GOT3 (cell line): ENCODE measurements around the gene NDEL1.
"Not testable (repeated sequence)": the region's sequence is repeated elsewhere in the genome, so short reads cannot be mapped to it uniquely, and the experiment has no call there.

Experiments
- DNase-seq: peaks from one replicate; lab custom pipeline; 2025; ENCODE audit warnings: mixed read lengths; lab: John Stamatoyannopoulos, UW

NDEL1 gene

GRCh38 chr17:8435245-8436168, at the start of gene NDEL1:
NDEL1 (plus strand) TSS chr17:8435884; CDS start chr17:8444272, 8,388 bp downstream.
- DNase-seq = peak; percentile 95

DNA sequence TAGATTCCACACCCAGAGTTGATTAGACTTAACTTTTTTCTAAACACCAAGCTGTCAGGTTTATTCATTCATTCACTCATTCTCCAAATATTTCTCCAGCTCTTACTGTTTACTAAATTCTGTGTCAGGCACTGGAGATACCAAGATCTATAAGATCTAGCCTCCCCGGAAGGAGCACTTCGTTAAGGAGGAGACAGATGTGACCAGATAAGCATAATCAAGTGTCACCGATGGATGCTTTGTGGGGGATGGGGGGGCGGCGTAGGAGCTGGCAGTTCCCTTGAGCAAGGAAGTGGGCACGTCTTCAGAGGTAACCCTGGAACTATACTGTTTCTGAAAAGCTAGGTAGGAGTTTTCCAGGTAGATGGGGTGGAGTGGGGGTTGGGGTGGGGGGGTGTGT, 48.8 kb upstream of the NDEL1 start:
- no peak for DNase-seq

- no peak for DNase-seq
These were observed 47.6 kb upstream of the NDEL1 start for GRCh38 chr17:8387914-8388651.

DNA sequence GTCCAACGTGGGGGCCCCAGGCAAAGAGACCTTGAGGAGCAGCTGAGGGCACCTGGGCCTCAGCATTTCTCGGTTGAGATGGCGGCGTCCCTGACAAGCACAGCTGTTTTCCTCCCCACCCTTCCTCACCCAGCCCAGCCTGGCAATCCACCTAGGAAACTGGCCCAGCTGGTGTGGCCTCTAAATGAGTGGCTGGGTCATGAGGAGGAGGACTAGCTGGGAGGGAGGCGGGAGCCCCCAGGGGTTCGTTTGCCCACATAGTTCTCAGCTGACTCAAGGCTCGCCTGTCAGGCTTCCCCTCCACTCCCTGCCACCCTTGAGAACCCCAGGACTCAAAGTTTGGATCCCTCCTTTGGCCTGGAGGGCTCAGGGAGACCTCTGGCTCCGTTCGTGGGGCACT, 44.0 kb upstream of the NDEL1 start:
- no peak for DNase-seq

GRCh38 chr17:8392274-8392673, 43.4 kb upstream of the NDEL1 start:
- DNase-seq = no peak

DNA sequence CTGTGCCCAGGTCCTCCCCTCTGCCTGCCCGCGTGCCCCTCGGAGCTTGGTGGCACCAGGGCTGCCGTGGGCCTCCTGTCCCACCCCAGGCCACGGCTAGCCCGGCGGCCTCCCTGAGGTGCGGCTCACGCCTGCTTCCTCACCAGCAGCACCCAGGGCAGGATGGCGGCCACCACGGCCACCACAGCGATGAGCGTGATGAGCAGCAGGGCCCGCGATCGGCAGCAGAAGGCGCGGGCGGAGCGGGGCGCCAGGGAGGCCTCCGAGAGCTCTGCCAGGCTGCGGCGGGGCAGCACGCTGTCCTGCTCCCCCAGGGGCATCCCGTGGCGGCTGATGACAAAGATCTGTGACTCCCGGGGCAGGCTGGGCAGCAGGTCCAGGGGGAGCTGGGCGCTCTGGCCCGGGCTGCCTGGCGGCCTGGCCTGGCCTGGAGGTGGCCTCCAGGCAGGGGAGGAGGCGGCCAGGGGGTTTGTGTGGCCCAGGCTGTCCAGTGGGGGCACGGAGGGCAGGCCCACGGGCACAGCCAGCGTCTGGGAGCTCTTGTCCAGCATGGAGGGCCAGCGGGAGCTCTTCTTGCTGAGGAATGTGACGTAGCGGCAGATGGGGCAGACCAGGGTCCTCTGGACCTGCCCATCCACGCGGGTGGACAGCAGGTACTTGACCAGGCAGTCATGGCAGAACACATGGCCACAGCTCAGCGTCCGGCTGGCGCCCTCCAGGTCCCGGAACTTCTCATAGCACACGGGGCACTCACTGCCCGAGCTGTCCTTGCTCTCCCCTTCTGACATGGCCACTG, 42.8 kb upstream of the NDEL1 start:
- no peak for DNase-seq

DNA sequence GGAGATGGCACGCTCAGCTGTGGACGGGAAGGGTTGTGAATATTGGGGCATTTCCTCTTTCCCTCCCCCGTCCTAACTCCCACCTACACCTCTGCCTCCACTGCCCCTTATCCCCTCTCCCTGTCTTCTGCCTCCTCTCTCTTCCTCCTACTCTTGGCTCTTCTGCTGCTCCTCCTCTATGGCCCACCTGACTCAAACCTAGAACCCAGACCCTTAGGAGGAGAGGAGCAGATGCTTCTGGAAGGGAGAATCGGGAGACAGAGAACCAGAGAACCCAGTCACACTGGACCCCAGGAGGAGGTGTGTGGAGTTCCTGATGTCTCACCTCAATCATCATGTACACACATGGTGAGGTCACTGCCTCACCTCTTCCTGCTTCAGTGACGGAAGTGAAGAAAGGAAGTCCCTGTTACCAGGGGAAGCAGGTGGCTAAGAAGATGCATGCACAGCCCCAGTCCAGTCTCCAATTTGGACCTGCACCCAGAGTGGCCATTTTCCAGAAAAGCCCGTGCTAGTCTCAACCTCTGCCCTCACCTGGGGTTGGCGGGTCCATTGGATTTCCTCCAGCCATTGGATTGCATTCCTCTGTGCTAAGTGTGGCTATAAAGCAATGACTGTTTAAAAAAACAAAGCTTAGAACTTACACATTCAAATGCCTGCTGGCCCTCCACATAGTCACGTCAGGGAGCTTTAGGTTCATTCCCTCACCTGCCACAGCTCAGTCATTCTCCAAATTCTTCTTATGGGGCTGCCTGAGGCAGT, 42.0 kb upstream of the NDEL1 start:
- no peak for DNase-seq

DNA sequence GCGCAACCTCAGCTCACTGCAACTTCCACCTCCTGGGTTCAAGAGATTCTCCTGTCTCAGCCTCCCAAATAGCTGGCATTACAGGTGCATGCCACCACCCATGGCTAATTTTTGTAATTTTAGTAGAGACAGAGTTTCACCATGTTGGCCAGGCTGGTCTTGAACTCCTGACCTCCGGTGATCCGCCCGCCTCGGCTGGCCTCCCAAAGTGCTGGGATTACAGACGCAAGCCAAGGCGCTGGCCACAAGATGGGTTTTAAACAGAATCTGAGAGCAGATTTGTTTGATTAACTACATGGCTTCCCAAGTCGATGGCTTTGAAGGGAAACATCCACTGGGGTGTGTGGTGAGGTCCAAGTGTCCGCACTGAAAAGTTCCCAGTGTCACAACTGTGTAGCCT, 41.2 kb upstream of the NDEL1 start:
- DNase-seq = not testable (repeated sequence)

DNA sequence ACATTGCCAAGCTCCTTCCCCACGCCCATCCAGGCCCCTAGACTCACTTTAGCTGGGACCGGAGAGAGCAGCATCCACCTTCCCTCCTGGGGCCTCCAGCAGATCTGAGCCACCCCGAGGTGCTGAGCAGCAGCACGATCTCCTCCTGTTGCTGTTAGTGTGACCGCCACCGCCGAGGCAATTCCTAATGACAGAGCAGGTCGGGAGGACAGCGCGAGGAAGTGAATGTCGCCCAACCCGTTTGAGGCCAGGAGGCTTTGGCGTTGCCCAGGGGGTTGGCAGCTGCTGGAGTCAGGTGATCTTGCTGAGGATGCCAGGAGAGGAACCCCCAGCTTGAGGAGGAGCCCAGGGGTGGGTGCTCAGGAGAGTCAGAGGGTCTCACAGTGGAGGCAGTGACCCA, 38.0 kb upstream of the NDEL1 start, which contains the start of gene RNF222:
RNF222 (minus strand) TSS at position 192 of the 400 bp plus-strand sequence. CDS start 4,366 bp downstream, outside the sequence.
- no peak for DNase-seq

GRCh38 chr17:8398980-8399379, 36.7 kb upstream of the NDEL1 start:
- DNase-seq = no peak

- no peak for DNase-seq
These were observed 34.6 kb upstream of the NDEL1 start for GRCh38 chr17:8401107-8401506.

- DNase-seq = no peak
These were observed 32.7 kb upstream of the NDEL1 start for GRCh38 chr17:8402921-8403536.

- DNase-seq = no peak
These were observed 30.1 kb upstream of the NDEL1 start for GRCh38 chr17:8405499-8406016.

- DNase-seq = no peak
These were observed 29.5 kb upstream of the NDEL1 start for GRCh38 chr17:8406174-8406573.

- DNase-seq = no peak
These were observed 27.3 kb upstream of the NDEL1 start for GRCh38 chr17:8408371-8408770.

GRCh38 chr17:8409966-8410882, 25.5 kb upstream of the NDEL1 start:
- DNase-seq = peak; percentile 49

DNA sequence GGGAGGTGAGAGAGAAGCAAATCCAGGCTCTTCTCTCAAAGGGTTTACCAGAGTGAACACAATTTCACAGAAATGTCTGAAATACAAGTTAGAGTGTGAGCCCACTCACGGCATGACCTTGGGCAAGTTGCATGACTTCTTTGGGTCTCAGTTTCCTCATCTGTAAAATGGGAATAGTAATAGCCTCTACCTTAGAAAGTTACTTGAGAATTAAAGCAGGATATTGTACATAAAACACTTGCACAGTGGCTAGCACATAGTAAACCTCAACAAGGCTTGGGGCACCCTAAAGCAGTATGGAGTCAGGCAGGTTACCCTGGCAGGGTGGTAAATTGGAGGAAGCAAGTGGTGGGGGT, 24.8 kb upstream of the NDEL1 start:
- no peak for DNase-seq

GRCh38 chr17:8412089-8412488, 23.6 kb upstream of the NDEL1 start:
- no peak for DNase-seq

DNA sequence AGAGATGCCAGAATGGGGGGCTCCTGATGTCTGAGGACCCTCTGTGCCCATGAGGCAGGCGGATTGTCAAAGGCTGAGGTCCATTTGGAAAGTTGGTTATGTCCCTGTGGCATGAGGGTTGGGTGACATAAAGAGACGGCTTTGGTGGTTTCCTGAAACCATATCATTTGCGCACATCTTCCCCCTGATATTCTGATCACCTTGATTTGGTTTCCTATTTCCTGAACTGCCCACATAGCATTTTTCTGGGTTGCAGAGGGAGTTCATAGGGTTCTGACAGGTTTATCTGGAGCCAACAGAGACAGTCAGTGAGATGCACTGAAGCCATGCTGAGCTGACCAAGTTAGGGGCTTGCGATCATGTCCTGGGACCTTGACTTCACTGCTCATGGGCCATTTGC, 22.4 kb upstream of the NDEL1 start:
- no peak for DNase-seq

DNA sequence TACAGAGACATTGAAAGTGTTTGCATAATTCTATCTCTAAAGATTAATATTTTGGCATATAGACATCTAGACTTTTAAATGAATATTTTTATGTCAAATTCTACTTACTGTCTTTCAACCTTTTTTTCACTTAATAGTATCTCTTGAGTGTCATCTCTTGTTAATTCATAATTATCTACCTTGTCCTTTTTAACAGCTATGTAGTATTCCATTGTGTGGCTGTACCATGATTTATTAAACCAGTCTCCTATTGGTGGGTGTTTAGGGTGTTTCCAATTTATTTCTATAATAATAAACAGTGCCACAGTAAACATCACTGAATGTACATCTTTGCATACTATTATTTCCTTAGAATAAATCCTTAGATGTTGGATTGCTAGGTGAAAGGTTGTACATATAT, 21.7 kb upstream of the NDEL1 start:
- no peak for DNase-seq
